ENCODE data around the gene IGFBP2.

DNA sequence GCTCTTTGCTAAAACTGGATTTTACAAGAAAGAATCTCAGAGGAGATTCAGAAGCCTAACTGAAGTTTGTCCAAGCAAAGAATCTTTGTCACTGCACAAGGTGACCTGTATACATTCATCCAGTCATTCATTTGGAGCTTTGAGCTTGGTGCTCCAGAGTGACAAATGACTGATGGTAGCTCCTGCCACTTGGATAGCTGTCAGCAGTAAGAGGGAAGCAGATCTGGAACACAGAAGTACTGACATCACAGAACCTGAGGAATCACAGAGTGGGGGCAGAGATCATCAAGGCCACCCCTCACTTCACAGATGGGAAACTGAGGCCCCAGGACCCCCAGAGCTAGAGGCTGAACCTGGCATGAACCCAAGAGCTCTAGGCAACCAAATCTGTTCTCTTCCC, 28.8 kb upstream of the IGFBP2 start:
- no peak for TF ChIP-seq POLR2A (IDR thresholded peaks at IDR 0.05)
- TF ChIP-seq, protein P1, sequence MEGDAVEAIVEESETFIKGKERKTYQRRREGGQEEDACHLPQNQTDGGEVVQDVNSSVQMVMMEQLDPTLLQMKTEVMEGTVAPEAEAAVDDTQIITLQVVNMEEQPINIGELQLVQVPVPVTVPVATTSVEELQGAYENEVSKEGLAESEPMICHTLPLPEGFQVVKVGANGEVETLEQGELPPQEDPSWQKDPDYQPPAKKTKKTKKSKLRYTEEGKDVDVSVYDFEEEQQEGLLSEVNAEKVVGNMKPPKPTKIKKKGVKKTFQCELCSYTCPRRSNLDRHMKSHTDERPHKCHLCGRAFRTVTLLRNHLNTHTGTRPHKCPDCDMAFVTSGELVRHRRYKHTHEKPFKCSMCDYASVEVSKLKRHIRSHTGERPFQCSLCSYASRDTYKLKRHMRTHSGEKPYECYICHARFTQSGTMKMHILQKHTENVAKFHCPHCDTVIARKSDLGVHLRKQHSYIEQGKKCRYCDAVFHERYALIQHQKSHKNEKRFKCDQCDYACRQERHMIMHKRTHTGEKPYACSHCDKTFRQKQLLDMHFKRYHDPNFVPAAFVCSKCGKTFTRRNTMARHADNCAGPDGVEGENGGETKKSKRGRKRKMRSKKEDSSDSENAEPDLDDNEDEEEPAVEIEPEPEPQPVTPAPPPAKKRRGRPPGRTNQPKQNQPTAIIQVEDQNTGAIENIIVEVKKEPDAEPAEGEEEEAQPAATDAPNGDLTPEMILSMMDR (IDR thresholded peaks at IDR 0.05) = no peak
